ENCODE data around the gene P2RX7.

Gene P2RX7

DNA sequence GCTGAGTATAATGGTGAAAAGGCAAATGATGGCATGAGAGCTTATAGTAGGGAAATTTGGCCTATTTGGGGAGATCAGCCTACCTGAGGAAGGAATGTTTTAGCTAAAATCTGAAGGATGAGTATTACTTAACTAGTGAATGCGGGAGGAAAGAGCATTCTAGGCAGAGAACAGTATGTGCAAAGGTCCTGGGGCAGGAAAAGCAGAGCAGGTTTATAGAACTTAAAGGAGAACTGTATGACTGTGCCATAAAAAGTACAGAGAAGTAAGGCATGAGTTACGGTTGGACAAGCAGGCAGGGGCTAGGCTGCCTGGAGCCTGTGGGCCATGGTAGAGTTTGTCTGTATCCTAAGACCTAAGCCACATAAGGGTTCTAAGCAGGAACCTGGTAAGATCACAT lies 55.6 kb downstream of the P2RX7 start:
- no peak for DNase-seq
- H2AFZ ChIP-seq (ENCODE audit: low read length): no peak overlapping the region
- no peak overlapping the region for H3K27ac ChIP-seq (ENCODE audit: low read length)
- H3K4me3 ChIP-seq (ENCODE audit: low read length): no peak overlapping the region
- no peaks in the 10 kb centered on the region for H3F3A ChIP-seq (ENCODE audit: insufficient read depth, low read length)
- no peaks in the 10 kb centered on the region for H3K27me3 ChIP-seq (replicated peaks; ENCODE audit: insufficient read depth, low read length)
- H3K9me2 ChIP-seq (replicated peaks; ENCODE audit: insufficient read depth, low read length): no peaks in the 10 kb centered on the region
- H3K79me2 ChIP-seq (ENCODE audit: low read length): no peaks in the 10 kb centered on the region
- no peaks in the 10 kb centered on the region for H3K4me1 ChIP-seq (ENCODE audit: low read length)
- H3K9me3 ChIP-seq (replicated peaks; ENCODE audit: insufficient read depth, low read length): no peaks in the 10 kb centered on the region
- no peak for TF ChIP-seq EZH2 (optimal IDR thresholded peaks at IDR 0.05; ENCODE audit: low read depth, low read length)
- TF ChIP-seq, protein P1, sequence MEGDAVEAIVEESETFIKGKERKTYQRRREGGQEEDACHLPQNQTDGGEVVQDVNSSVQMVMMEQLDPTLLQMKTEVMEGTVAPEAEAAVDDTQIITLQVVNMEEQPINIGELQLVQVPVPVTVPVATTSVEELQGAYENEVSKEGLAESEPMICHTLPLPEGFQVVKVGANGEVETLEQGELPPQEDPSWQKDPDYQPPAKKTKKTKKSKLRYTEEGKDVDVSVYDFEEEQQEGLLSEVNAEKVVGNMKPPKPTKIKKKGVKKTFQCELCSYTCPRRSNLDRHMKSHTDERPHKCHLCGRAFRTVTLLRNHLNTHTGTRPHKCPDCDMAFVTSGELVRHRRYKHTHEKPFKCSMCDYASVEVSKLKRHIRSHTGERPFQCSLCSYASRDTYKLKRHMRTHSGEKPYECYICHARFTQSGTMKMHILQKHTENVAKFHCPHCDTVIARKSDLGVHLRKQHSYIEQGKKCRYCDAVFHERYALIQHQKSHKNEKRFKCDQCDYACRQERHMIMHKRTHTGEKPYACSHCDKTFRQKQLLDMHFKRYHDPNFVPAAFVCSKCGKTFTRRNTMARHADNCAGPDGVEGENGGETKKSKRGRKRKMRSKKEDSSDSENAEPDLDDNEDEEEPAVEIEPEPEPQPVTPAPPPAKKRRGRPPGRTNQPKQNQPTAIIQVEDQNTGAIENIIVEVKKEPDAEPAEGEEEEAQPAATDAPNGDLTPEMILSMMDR (IDR thresholded peaks at IDR 0.05; ENCODE audit: low read length): no peak
- no peak for TF ChIP-seq EZH2phosphoT487 (IDR thresholded peaks at IDR 0.05; ENCODE audit: low read length)
- no peaks in the 10 kb centered on the region for H3K36me3 ChIP-seq (replicated peaks; ENCODE audit: insufficient read depth, low read length)
- no peaks in the 10 kb centered on the region for H4K20me1 ChIP-seq (ENCODE audit: insufficient read depth, low read length)
- no peak overlapping the region for H3K4me2 ChIP-seq (ENCODE audit: low read depth, low read length)
- no peak overlapping the region for H3K9ac ChIP-seq (ENCODE audit: low read length)

DNA sequence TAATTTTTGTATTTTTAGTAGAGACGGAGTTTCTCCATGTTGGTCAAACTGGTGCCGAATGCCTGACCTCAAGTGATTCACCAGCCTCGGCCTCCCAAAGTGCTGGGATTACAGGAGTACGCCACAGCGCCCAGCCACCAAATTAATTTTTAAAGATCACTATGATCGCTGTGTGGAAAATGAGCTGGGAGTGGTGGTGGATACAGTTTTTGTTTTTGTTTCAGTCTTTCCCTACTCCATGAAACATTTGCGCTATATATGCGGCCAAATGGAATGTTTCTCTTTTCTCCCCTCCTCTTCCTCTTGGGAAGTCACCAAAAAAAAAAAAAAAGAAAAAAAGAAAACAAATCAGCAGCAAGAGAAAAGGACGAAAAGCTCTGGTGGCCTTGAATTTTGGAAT lies 56.5 kb downstream of the P2RX7 start:
- TF ChIP-seq EZH2phosphoT487 (IDR thresholded peaks at IDR 0.05; ENCODE audit: low read length) (no peak), EZH2 (optimal IDR thresholded peaks at IDR 0.05; ENCODE audit: low read depth, low read length) (no peak)
- TF ChIP-seq, protein P1 (IDR thresholded peaks at IDR 0.05; ENCODE audit: low read length): no peak
- Histone ChIP-seq H3K4me3 (ENCODE audit: low read length) (no peak overlapping the region), H3K79me2 (ENCODE audit: low read length) (no peaks in the 10 kb centered on the region), H3K9ac (ENCODE audit: low read length) (no peak overlapping the region), H3F3A (ENCODE audit: insufficient read depth, low read length) (no peaks in the 10 kb centered on the region), H3K4me1 (ENCODE audit: low read length) (no peaks in the 10 kb centered on the region), H3K27me3 (replicated peaks; ENCODE audit: insufficient read depth, low read length) (no peaks in the 10 kb centered on the region), H3K9me3 (replicated peaks; ENCODE audit: insufficient read depth, low read length) (no peaks in the 10 kb centered on the region), H3K4me2 (ENCODE audit: low read depth, low read length) (no peak overlapping the region), H3K27ac (ENCODE audit: low read length) (no peak overlapping the region), H3K9me2 (replicated peaks; ENCODE audit: insufficient read depth, low read length) (no peaks in the 10 kb centered on the region), H2AFZ (ENCODE audit: low read length) (no peak overlapping the region), H3K36me3 (replicated peaks; ENCODE audit: insufficient read depth, low read length) (no peaks in the 10 kb centered on the region), H4K20me1 (ENCODE audit: insufficient read depth, low read length) (no peaks in the 10 kb centered on the region)
- DNase-seq: no peak

- no peaks in the 10 kb centered on the region for H4K20me1 ChIP-seq (ENCODE audit: insufficient read depth, low read length)
- H3K9me3 ChIP-seq (replicated peaks; ENCODE audit: insufficient read depth, low read length): no peaks in the 10 kb centered on the region
- no peak overlapping the region for H3K4me3 ChIP-seq (ENCODE audit: low read length)
- H3K27ac ChIP-seq (ENCODE audit: low read length): no peak overlapping the region
- H3K9ac ChIP-seq (ENCODE audit: low read length): no peak overlapping the region
- no peak for TF ChIP-seq EZH2phosphoT487 (IDR thresholded peaks at IDR 0.05; ENCODE audit: low read length)
- TF ChIP-seq, protein P1 (IDR thresholded peaks at IDR 0.05; ENCODE audit: low read length): no peak
- TF ChIP-seq EZH2 (optimal IDR thresholded peaks at IDR 0.05; ENCODE audit: low read depth, low read length): no peak
- H3F3A ChIP-seq (ENCODE audit: insufficient read depth, low read length): no peaks in the 10 kb centered on the region
- H3K4me1 ChIP-seq (ENCODE audit: low read length): no peaks in the 10 kb centered on the region
- no peaks in the 10 kb centered on the region for H3K79me2 ChIP-seq (ENCODE audit: low read length)
- no peaks in the 10 kb centered on the region for H3K9me2 ChIP-seq (replicated peaks; ENCODE audit: insufficient read depth, low read length)
- no peak for DNase-seq
- no peaks in the 10 kb centered on the region for H3K36me3 ChIP-seq (replicated peaks; ENCODE audit: insufficient read depth, low read length)
- H2AFZ ChIP-seq (ENCODE audit: low read length): no peak overlapping the region
- no peaks in the 10 kb centered on the region for H3K27me3 ChIP-seq (replicated peaks; ENCODE audit: insufficient read depth, low read length)
- H3K4me2 ChIP-seq (ENCODE audit: low read depth, low read length): no peak overlapping the region
Observed at GRCh38 chr12:121189619-121190155, 57.0 kb downstream of the P2RX7 start.
